Gastroesophageal sphincter (tissue), 4 donors: ENCODE data around the gene FLCN. TPM values are rescaled to one million over a fixed set of nuclear protein-coding genes. Genes with fewer than 3 reads are reported as not detected.

Experiments
- ATAC-seq: fragments of 150-250 bp; one replicate; pipeline ENCODE4 v1.9.1; 2016; ENCODE audit warnings: mild to moderate bottlenecking, moderate library complexity
- H3K27ac ChIP-seq, 4 donors: fragments of 200-600 bp; sonication (generic) in 3 of 4; 1 replicate in 3 of 4; 2 replicates in 1 of 4; pipeline ENCODE4 v1.5.1; 2016 to 2019
- H3K27me3 ChIP-seq: fragments of 200-600 bp; sonication (generic); one replicate; pipeline ENCODE4 v1.5.1; 2019
- H3K36me3 ChIP-seq, 2 donors: fragments of 200-600 bp; sonication (generic); one replicate each; pipeline ENCODE4 v1.5.1; 2019; ENCODE audit warnings: control low read depth in 1 of 2
- H3K4me1 ChIP-seq, 3 donors: fragments of 200-600 bp; sonication (generic); 1 replicate in 2 of 3; 2 replicates in 1 of 3; pipeline ENCODE4 v1.5.1; 2016 to 2019; ENCODE audit warnings: control low read depth in 2 of 3
- H3K4me3 ChIP-seq, 2 donors: fragments of 200-600 bp; sonication (generic); one replicate each; pipeline ENCODE4 v1.5.1; 2019; ENCODE audit warnings: mild to moderate bottlenecking in 1 of 2, moderate library complexity in 1 of 2
- H3K9me3 ChIP-seq, 3 donors: fragments of 200-600 bp; sonication (generic); one replicate each; pipeline ENCODE4 v1.5.1; 2017 to 2019; ENCODE audit warnings: control low read depth in 2 of 3
- EP300 ChIP-seq: sonication (generic); formaldehyde crosslinking; IDR thresholded peaks from one replicate; pipeline ENCODE4 v1.6.1; 2017; ENCODE audit warnings: antibody characterized with exemption, mild to moderate bottlenecking
- POLR2A ChIP-seq, 2 donors: fragments of 450-650 bp; IDR thresholded peaks; one replicate each; pipeline ENCODE4 v1.6.1; 2017; ENCODE audit warnings: antibody characterized with exemption in 2 of 2, mild to moderate bottlenecking in 2 of 2, moderate library complexity in 1 of 2
- POLR2AphosphoS5 ChIP-seq: sonication (generic); formaldehyde crosslinking; IDR thresholded peaks from one replicate; pipeline ENCODE4 v1.6.1; 2017; ENCODE audit warnings: antibody characterized with exemption
- WGBS, 2 donors: methylation state at CpG; one replicate each; pipeline ENCODE4 v1.1.5; 2018; ENCODE audit warnings: low coverage in 1 of 2; 5-methylcytosine and 5-hydroxymethylcytosine counted together
- total RNA-seq, 4 donors: library from RNA; depleted of rRNA; stranded (reverse); fragments of >200 nt; gene quantifications; one replicate each; pipeline ENCODE4 v1.1.0, GENCODE V29; 2016
- TF ChIP-seq, protein P1 (sequence below), 4 experiments: fragments of 200-600 bp in 2 of 4; fragments of 450-650 bp in 2 of 4; sonication (generic) in 1 of 4; IDR thresholded peaks; one replicate each; pipeline ENCODE4 v1.5.1; 2017 to 2019; ENCODE audit warnings: antibody characterized with exemption in 4 of 4, mild to moderate bottlenecking in 2 of 4, moderate library complexity in 2 of 4

The FLCN gene
- total RNA-seq, 4 donors from 2014 or later, result 24.8 to 91.5 (median 46.6) TPM

DNA sequence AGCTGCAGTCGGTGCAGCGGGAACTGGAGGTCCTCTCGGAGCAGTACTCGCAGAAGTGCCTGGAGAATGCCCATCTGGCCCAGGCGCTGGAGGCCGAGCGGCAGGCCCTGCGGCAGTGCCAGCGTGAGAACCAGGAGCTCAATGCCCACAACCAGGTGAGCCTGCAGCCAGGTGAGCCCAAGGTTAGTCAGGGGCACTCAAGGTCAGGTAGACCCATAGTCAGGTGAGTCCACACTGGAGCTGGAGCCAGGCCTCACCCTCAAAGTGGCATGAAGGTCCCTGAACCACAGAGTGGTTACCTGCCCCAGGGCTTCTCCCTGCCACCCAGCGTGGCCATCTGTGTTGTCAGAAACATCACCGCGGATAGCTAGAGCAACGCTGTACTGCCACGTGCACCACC, 63.0 kb downstream of the FLCN start:
- Histone ChIP-seq H3K27ac (no peak overlapping the region), H3K4me1 (peaks cover 0 to 7% (median 0%) of the 10 kb centered on the region in 3 donors), H3K9me3 (no peaks in the 10 kb centered on the region), H3K4me3 (no peak overlapping the region), H3K36me3 (peaks cover 0 to 99% of the 10 kb centered on the region in 2 donors), H3K27me3 (no peaks in the 10 kb centered on the region)
- TF ChIP-seq, protein P1, sequence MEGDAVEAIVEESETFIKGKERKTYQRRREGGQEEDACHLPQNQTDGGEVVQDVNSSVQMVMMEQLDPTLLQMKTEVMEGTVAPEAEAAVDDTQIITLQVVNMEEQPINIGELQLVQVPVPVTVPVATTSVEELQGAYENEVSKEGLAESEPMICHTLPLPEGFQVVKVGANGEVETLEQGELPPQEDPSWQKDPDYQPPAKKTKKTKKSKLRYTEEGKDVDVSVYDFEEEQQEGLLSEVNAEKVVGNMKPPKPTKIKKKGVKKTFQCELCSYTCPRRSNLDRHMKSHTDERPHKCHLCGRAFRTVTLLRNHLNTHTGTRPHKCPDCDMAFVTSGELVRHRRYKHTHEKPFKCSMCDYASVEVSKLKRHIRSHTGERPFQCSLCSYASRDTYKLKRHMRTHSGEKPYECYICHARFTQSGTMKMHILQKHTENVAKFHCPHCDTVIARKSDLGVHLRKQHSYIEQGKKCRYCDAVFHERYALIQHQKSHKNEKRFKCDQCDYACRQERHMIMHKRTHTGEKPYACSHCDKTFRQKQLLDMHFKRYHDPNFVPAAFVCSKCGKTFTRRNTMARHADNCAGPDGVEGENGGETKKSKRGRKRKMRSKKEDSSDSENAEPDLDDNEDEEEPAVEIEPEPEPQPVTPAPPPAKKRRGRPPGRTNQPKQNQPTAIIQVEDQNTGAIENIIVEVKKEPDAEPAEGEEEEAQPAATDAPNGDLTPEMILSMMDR (IDR thresholded peaks at IDR 0.05), result no peak
- TF ChIP-seq EP300 (no peak), POLR2AphosphoS5 (no peak), POLR2A (IDR thresholded peaks at IDR 0.05) (no peak)
- no peak for ATAC-seq
- 92% methylated on average over 9 of the region's 14 CpGs; no CpG with 5 or more reads in 1 of the 2 donors for WGBS, 2 donors

DNA sequence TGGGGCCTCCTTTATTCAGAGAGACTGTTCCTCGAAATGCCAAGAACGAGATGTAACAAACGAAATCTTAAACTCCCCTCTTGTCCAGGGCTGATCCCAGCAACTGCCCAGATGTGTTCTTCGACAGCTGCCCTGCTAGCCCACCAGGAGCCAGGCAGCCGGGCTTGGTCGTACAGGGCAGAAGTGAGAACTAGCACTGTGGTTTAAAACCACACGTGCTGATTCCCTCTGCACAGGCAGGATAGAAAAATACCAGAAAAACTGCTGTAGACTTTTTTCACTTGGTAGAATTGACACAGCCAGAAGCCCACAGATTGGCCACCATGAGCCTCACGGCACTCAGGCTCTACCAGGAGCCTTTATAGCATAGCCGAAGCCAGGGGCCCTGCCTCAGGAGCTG, 64.0 kb downstream of the FLCN start:
- Histone ChIP-seq H3K9me3 (no peaks in the 10 kb centered on the region), H3K4me1 (peaks cover 0 to 7% (median 0%) of the 10 kb centered on the region in 3 donors), H3K4me3 (no peak overlapping the region), H3K36me3 (peaks cover 0 to 99% of the 10 kb centered on the region in 2 donors), H3K27ac (peak overlapping the region in 1 of 4 donors; percentile 21), H3K27me3 (no peaks in the 10 kb centered on the region)
- WGBS, 2 donors, result 82% methylated on average over 3 to 6 of the region's 9 CpGs
- ATAC-seq, result no peak
- no peak for TF ChIP-seq EP300
- TF ChIP-seq POLR2AphosphoS5, result no peak
- TF ChIP-seq, protein P1 (IDR thresholded peaks at IDR 0.05), result no peak
- TF ChIP-seq POLR2A (IDR thresholded peaks at IDR 0.05), result no peak

DNA sequence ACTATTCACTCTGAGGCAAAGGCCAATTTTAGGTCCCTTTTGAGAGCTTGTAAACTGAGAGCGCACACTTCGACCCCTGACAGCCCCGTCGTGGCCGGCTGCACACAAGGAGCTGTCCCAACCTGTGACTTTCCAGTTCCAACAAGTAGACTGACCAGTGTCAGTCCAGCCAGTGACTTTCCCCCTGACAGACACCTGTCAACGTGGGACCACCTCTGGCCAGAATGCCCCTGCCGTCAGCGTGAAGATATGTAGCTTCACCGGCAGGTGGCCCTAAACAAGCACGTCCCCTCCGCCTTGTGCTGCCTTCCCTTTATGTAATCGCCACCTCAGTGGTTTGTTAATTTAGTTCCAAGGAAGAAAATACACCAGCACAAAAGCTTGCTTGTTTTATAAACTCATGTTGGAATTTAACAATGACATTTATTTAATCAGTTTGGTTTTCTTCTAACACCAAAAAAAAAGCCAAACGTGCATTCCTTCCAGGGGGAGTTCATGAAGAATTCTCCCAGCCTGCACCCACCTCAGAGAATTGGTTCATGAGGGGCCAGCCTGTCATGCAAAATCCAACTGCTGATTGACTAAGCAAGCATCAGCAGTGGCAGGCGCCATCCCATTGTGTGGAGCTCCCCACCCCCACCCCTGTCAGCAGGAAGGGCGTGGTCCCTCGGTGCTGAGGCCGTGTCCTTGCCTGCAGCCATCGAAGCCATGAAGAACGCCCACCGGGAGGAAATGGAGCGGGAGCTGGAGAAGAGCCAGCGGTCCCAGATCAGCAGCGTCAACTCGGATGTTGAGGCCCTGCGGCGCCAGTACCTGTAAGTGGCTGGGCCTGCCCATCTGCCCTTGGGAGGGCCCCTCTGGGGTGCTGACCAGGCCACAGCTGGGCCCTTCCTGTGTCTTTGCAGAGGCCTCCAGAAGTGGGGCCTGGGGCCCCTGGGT, 64.7 kb downstream of the FLCN start:
- WGBS, 2 donors, result 82 to 89% methylated on average over 4 to 8 of the region's 26 CpGs
- peak; percentile 54 for ATAC-seq
- TF ChIP-seq, protein P1 (IDR thresholded peaks at IDR 0.05), result peak in 1 of 4 experiments; percentile 17
- no peak for TF ChIP-seq EP300
- peaks cover 0 to 7% (median 0%) of the 10 kb centered on the region in 3 donors for H3K4me1 ChIP-seq
- peak overlapping the region in 2 of 4 donors; percentile 6 to 21 for H3K27ac ChIP-seq
- H3K27me3 ChIP-seq, result no peaks in the 10 kb centered on the region
- no peak overlapping the region for H3K4me3 ChIP-seq
- no peaks in the 10 kb centered on the region for H3K9me3 ChIP-seq
- H3K36me3 ChIP-seq, result peaks cover 0 to 99% of the 10 kb centered on the region in 2 donors

DNA sequence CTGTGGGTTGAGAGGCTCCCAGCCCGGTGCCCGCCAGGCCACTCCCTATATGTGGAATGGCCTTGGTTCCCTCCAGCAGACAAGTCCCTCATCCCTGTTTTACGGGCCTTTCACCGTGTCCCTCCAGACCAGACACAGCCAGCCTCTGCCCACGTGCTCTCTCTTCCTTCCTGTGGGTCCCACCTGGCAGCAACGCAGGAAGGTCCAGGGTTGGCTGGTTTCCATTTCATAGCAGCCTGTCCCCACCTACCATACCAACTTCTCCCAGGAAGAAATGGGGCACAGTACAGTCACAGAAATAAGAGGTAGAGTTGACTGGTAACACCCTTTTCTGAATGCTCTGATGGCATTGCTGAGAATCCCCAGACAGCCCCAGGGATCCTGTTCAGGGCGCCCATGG, 65.8 kb downstream of the FLCN start:
- H3K36me3 ChIP-seq, result peaks cover 0 to 99% of the 10 kb centered on the region in 2 donors
- H3K4me3 ChIP-seq, result no peak overlapping the region
- H3K27me3 ChIP-seq, result no peaks in the 10 kb centered on the region
- no peak for TF ChIP-seq EP300
- no peak for TF ChIP-seq POLR2A (IDR thresholded peaks at IDR 0.05)
- TF ChIP-seq, protein P1 (IDR thresholded peaks at IDR 0.05), result no peak
- no peak for TF ChIP-seq POLR2AphosphoS5
- H3K4me1 ChIP-seq, result peaks cover 0 to 7% (median 0%) of the 10 kb centered on the region in 3 donors
- no peaks in the 10 kb centered on the region for H3K9me3 ChIP-seq
- ATAC-seq, result no peak
- no peak overlapping the region for H3K27ac ChIP-seq
- WGBS, 2 donors, result 90% methylated on average over 2 of the region's 7 CpGs; no CpG with 5 or more reads in 1 of the 2 donors
